ENCODE measurements around the gene APPBP2.

GRCh38 chr17:60403962-60404361 lies 122.1 kb downstream of the APPBP2 start:
- TF ChIP-seq CTCF (IDR thresholded peaks at IDR 0.05) = no peak
- TF ChIP-seq POLR2A (IDR thresholded peaks at IDR 0.05) = no peak

Data from thyroid gland (tissue), 4 donors.